ENCODE results near the gene HP. TPM values are rescaled to one million over a fixed set of nuclear protein-coding genes. Genes with fewer than 3 reads are reported as not detected.
A peak's percentile ranks its signal among the peaks of the same experiment; 100 is the strongest.

The HP gene
- total and polyA plus RNA-seq, 2 donors (not counting 1 experiment from before 2014, with no cell fraction given) = not detected

DNA sequence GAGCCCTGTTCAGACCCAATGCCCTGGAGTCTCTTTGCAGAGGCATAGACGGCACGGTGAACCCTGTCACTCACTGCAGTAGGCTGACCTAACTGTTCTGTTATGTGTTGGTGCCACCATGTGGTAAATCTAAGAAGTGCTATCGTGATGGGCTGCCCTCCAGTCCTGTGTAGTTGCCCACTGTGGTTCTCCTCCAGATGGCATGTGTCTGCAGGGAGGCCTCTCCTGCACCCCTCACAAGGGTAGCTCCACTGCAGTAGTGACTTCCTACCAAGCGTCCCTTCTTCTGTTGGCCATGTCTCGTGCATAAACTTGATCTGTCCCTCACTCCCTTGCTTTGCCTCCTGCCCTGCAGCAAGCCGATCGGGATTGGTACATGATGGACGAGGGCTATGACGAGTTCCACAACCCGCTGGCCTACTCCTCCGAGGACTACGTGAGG lies 45.1 kb downstream of the HP start:
- Histone ChIP-seq H3K4me1 (ENCODE audit: control insufficient read depth in 2 of 2, insufficient read depth in 2 of 2, low read length in 2 of 2) (peaks cover 15 to 22% of the 10 kb centered on the region in 2 donors), H3K9ac (ENCODE audit: low read length) (no peak overlapping the region), H4K20me1 (ENCODE audit: control insufficient read depth, insufficient read depth, low read length, poor library complexity, severe bottlenecking) (peaks cover 37% of the 10 kb centered on the region), H3K4me2 (replicated peaks; ENCODE audit: low read depth, low read length, poor library complexity, severe bottlenecking) (no peak overlapping the region), H3K9me3 (ENCODE audit: control extremely low read depth in 1 of 3, control insufficient read depth in 2 of 3, insufficient read depth in 1 of 3, low read length in 2 of 3) (no peaks in the 10 kb centered on the region), H2AFZ (ENCODE audit: insufficient read depth, low read depth, low read length, poor library complexity, severe bottlenecking) (no peak overlapping the region), H3K36me3 (replicated peaks in 1 of 2; ENCODE audit: control extremely low read depth in 1 of 2, control insufficient read depth in 1 of 2, extremely low read depth in 1 of 2, insufficient read depth in 2 of 2, low read length in 1 of 2) (peaks cover 7 to 83% of the 10 kb centered on the region in 2 experiments), H3K4me3 (ENCODE audit: control extremely low read depth in 1 of 5, extremely low read depth in 1 of 5, insufficient read depth in 1 of 5, low read depth in 2 of 5, low read length in 4 of 5) (no peak overlapping the region), H3K27me3 (replicated peaks in 1 of 4; ENCODE audit: control extremely low read depth in 1 of 4, control insufficient read depth in 3 of 4, insufficient read depth in 4 of 4, low read length in 3 of 4) (no peaks in the 10 kb centered on the region), H3K27ac (ENCODE audit: low read length in 2 of 2) (no peak overlapping the region), H3K79me2 (ENCODE audit: control insufficient read depth, insufficient read depth, low read length) (peaks cover 23% of the 10 kb centered on the region)
- intact Hi-C loops (cut with micrococcal nuclease) = loop anchor here (1.0 to 10.0 kb wide), 2 partner anchors 138 to 1295 kb away; partner anchors contain the start of gene VAC14
- Mint-ChIP-seq H3K9me3 (ENCODE audit: insufficient read depth) (no peaks in the 10 kb centered on the region), H3K27ac (no peak overlapping the region), H3K4me1 (peaks cover 31% of the 10 kb centered on the region), H3K27me3 (no peaks in the 10 kb centered on the region), H3K4me3 (no peak overlapping the region)
- WGBS (ENCODE audit: insufficient coverage) = 80% methylated on average over 12 of the region's 12 CpGs
- ATAC-seq (ENCODE audit: low read depth) = peak; percentile 90
- TF ChIP-seq, protein P1, sequence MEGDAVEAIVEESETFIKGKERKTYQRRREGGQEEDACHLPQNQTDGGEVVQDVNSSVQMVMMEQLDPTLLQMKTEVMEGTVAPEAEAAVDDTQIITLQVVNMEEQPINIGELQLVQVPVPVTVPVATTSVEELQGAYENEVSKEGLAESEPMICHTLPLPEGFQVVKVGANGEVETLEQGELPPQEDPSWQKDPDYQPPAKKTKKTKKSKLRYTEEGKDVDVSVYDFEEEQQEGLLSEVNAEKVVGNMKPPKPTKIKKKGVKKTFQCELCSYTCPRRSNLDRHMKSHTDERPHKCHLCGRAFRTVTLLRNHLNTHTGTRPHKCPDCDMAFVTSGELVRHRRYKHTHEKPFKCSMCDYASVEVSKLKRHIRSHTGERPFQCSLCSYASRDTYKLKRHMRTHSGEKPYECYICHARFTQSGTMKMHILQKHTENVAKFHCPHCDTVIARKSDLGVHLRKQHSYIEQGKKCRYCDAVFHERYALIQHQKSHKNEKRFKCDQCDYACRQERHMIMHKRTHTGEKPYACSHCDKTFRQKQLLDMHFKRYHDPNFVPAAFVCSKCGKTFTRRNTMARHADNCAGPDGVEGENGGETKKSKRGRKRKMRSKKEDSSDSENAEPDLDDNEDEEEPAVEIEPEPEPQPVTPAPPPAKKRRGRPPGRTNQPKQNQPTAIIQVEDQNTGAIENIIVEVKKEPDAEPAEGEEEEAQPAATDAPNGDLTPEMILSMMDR (IDR thresholded peaks at IDR 0.05) = peak; percentile 59
- TF ChIP-seq EZH2 (IDR thresholded peaks at IDR 0.05; ENCODE audit: borderline replicate concordance, insufficient read depth, low read depth, low read length, poor library complexity, severe bottlenecking) = no peak
- ChIA-PET POLR2A (no interaction called here), CTCF (interaction anchor here (0.9 to 1.6 kb wide), 2 partner anchors 31 to 33 kb away, joined by 3 to 6 read pairs; no protein-coding TSS in a partner anchor)
- peak; percentile 66 for DNase-seq

DNA sequence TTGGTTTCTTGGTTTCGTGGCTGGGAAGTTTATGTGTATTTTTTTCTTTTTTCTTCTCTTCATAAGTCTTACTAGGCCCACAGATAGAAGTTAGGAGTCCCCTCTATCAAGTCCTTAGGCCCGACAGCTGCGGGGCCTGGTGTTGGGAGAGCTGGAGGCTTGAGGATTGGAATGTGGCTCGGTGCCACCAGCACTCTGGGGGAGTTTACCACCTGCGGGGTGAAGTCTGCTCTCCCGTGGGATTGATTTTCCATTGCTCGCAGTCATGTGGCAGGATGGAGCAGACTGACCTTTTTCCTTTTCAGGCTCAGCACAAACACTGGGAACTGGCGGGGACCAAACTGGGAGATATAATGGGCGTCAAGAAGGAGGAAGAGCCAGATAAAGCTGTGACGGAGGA lies 46.9 kb downstream of the HP start:
- Histone ChIP-seq H3K36me3 (replicated peaks in 1 of 2; ENCODE audit: control extremely low read depth in 1 of 2, control insufficient read depth in 1 of 2, extremely low read depth in 1 of 2, insufficient read depth in 2 of 2, low read length in 1 of 2) (peaks cover 7 to 97% of the 10 kb centered on the region in 2 experiments), H3K4me3 (ENCODE audit: control extremely low read depth in 1 of 5, extremely low read depth in 1 of 5, insufficient read depth in 1 of 5, low read depth in 2 of 5, low read length in 4 of 5) (no peak overlapping the region), H2AFZ (ENCODE audit: insufficient read depth, low read depth, low read length, poor library complexity, severe bottlenecking) (no peak overlapping the region), H3K4me1 (ENCODE audit: control insufficient read depth in 2 of 2, insufficient read depth in 2 of 2, low read length in 2 of 2) (peaks cover 5 to 9% of the 10 kb centered on the region in 2 donors), H3K4me2 (replicated peaks; ENCODE audit: low read depth, low read length, poor library complexity, severe bottlenecking) (no peak overlapping the region), H3K27me3 (replicated peaks in 1 of 4; ENCODE audit: control extremely low read depth in 1 of 4, control insufficient read depth in 3 of 4, insufficient read depth in 4 of 4, low read length in 3 of 4) (no peaks in the 10 kb centered on the region), H3K27ac (ENCODE audit: low read length in 2 of 2) (no peak overlapping the region), H3K9me3 (ENCODE audit: control extremely low read depth in 1 of 3, control insufficient read depth in 2 of 3, insufficient read depth in 1 of 3, low read length in 2 of 3) (no peaks in the 10 kb centered on the region), H3K79me2 (ENCODE audit: control insufficient read depth, insufficient read depth, low read length) (peaks cover 7% of the 10 kb centered on the region), H4K20me1 (ENCODE audit: control insufficient read depth, insufficient read depth, low read length, poor library complexity, severe bottlenecking) (peaks cover 32% of the 10 kb centered on the region), H3K9ac (ENCODE audit: low read length) (no peak overlapping the region)
- ChIA-PET POLR2A (no interaction called here), CTCF (no interaction called here)
- Mint-ChIP-seq H3K9me3 (ENCODE audit: insufficient read depth) (no peaks in the 10 kb centered on the region), H3K27ac (no peak overlapping the region), H3K4me3 (no peak overlapping the region), H3K4me1 (peaks cover 15% of the 10 kb centered on the region), H3K27me3 (no peaks in the 10 kb centered on the region)
- WGBS (ENCODE audit: insufficient coverage) = 99% methylated on average over 7 of the region's 10 CpGs
- intact Hi-C loops (cut with micrococcal nuclease) = no loop called here
- TF ChIP-seq EZH2 (IDR thresholded peaks at IDR 0.05; ENCODE audit: borderline replicate concordance, insufficient read depth, low read depth, low read length, poor library complexity, severe bottlenecking) = no peak
- TF ChIP-seq, protein P1 (IDR thresholded peaks at IDR 0.05) = no peak
- ATAC-seq (ENCODE audit: low read depth) = no peak
- DNase-seq = no peak
